GM12864 (cell line): ENCODE measurements around the gene INPPL1.
"Not testable (repeated sequence)": the region's sequence is repeated elsewhere in the genome, so short reads cannot be mapped to it uniquely, and the experiment has no call there.

Experiments used
- DNase-seq: peaks from one replicate; pipeline ENCODE4 v3.0.0-alpha.2; 2011; ENCODE audit warnings: low read depth
- H3K4me3 ChIP-seq: 2 replicates; pipeline ENCODE4 v1.5.1; 2011; ENCODE audit warnings: mild to moderate bottlenecking, low read depth, low read length, control low read depth
- TF ChIP-seq, protein P1 (sequence below): IDR thresholded peaks from 2 replicates; pipeline ENCODE4 v1.5.1; 2011; ENCODE audit warnings: low read depth, mild to moderate bottlenecking, moderate library complexity, low read length, control low read depth, inconsistent platforms; ENCODE audit errors: missing control alignments

INPPL1 gene

GRCh38 chr11:72188267-72188666 lies 36.3 kb upstream of the INPPL1 start:
- TF ChIP-seq, protein P1, sequence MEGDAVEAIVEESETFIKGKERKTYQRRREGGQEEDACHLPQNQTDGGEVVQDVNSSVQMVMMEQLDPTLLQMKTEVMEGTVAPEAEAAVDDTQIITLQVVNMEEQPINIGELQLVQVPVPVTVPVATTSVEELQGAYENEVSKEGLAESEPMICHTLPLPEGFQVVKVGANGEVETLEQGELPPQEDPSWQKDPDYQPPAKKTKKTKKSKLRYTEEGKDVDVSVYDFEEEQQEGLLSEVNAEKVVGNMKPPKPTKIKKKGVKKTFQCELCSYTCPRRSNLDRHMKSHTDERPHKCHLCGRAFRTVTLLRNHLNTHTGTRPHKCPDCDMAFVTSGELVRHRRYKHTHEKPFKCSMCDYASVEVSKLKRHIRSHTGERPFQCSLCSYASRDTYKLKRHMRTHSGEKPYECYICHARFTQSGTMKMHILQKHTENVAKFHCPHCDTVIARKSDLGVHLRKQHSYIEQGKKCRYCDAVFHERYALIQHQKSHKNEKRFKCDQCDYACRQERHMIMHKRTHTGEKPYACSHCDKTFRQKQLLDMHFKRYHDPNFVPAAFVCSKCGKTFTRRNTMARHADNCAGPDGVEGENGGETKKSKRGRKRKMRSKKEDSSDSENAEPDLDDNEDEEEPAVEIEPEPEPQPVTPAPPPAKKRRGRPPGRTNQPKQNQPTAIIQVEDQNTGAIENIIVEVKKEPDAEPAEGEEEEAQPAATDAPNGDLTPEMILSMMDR, result no peak
- H3K4me3 ChIP-seq, result no peak overlapping the region
- DNase-seq, result no peak

- TF ChIP-seq, protein P1, result no peak
- no peak overlapping the region for H3K4me3 ChIP-seq
- DNase-seq, result no peak
Observed at GRCh38 chr11:72189455-72190250, 34.9 kb upstream of the INPPL1 start.

DNA sequence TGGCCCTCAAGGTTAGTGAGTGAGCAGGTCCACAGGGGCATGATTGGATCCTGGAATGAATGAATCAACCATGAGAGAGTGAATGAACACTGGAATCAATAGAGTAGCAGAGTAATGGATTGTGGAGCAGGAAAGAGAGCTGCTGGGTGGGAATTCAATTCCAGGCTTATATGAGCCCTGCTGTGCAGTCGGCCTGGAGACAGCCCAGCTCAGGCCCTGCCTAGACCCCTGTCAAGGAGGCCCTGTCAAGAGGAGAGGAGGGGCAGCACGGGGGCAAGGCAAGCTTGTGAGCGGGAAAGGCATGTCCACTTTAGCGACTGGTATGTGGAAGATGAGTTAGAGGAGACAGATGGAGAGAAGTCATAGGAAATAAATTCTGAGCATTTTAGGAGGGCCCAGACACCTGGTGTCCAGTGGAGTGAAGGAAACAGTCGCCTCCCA lies 33.9 kb upstream of the INPPL1 start:
- TF ChIP-seq, protein P1, result no peak
- DNase-seq, result no peak
- no peak overlapping the region for H3K4me3 ChIP-seq

DNA sequence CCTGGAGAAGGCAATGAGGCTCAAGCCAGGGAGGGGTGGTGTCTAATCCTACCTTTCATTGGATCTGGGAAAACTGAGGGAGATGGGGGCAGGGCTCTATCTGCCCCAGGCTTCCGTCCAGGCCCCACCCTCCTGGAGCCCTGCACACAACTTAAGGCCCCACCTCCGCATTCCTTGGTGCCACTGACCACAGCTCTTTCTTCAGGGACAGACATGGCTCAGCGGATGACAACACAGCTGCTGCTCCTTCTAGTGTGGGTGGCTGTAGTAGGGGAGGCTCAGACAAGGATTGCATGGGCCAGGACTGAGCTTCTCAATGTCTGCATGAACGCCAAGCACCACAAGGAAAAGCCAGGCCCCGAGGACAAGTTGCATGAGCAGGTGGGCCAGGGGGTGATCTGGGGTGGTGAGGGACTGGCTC lies 32.6 kb upstream of the INPPL1 start, which contains the start of gene FOLR1:
Gene FOLR1, plus strand, starts transcription at position 180 of the 421 bp plus-strand sequence. Its CDS starts 34 bp downstream, at position 214.
- TF ChIP-seq, protein P1, result no peak
- no peak within 1 kb of the TSS for H3K4me3 ChIP-seq
- DNase-seq, result no peak

DNA sequence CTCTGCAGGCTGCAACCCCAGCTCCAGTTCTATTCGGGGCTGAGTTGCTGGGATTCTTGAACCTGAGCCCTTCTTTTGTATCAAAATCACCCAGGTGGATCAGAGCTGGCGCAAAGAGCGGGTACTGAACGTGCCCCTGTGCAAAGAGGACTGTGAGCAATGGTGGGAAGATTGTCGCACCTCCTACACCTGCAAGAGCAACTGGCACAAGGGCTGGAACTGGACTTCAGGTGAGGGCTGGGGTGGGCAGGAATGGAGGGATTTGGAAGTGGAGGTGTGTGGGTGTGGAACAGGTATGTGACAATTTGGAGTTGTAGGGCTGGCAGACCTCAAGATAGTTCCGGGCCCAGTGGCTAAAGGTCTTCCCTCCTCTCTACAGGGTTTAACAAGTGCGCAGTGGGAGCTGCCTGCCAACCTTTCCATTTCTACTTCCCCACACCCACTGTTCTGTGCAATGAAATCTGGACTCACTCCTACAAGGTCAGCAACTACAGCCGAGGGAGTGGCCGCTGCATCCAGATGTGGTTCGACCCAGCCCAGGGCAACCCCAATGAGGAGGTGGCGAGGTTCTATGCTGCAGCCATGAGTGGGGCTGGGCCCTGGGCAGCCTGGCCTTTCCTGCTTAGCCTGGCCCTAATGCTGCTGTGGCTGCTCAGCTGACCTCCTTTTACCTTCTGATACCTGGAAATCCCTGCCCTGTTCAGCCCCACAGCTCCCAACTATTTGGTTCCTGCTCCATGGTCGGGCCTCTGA lies 28.9 kb upstream of the INPPL1 start:
- no peak for DNase-seq
- no peak overlapping the region for H3K4me3 ChIP-seq
- TF ChIP-seq, protein P1, result no peak

GRCh38 chr11:72201445-72201844 lies 23.1 kb upstream of the INPPL1 start:
- H3K4me3 ChIP-seq, DNase-seq: not testable (repeated sequence)

DNA sequence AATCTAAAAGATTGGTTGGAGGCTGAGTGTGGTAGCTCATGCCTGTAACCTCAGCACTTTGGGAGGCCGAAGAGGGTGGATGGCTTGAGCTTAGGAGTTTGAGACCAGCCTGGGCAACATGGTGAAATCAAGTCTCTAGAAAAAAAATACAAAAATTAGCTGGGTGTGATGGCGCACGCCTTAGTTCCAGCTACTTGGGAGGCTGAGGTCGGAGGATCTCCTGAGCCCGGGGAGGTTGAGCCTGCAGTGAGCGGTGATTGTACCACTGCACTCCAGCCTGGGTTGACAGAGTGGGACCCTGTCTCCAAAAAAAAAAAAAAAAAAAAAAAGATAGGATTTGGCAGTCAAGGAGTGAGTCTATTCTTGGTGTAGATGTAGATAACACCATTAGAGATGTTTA lies 22.0 kb upstream of the INPPL1 start:
- no peak overlapping the region for H3K4me3 ChIP-seq
- no peak for DNase-seq
- TF ChIP-seq, protein P1, result no peak
